Hippocampal formation (tissue), 2 donors: ENCODE data around the gene KATNAL1.

Source experiments
- DNase-seq, 2 donors: peaks; one replicate each; lab custom pipeline; 2025; lab: John Stamatoyannopoulos, UW

KATNAL1 gene

GRCh38 chr13:30307194-30307970 is at the start of gene KATNAL1:
Gene KATNAL1, minus strand, starts transcription at chr13:30307551. Its CDS starts 23,774 bp downstream, at chr13:30283777.
- DNase-seq: peak; percentile 71 to 95

- DNase-seq: no peak
Measured at GRCh38 chr13:30355839-30356238, 48.5 kb upstream of the KATNAL1 start.

DNA sequence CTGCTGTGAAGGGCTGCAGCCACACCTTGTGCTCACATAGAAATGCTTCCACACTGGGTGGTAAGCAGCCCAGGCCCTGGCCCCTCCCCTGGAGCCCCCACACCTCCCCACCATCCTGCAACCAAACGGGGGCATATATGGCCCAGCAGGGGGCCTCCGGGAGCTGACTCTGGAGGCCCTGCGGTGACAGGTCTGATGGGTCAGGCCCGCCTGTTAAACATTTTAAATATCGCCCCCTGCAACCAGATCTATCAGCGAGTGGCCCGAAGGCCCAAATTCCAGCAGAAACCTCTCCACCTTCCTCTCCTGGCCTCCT is 48.0 kb upstream of the KATNAL1 start:
- no peak for DNase-seq

DNA sequence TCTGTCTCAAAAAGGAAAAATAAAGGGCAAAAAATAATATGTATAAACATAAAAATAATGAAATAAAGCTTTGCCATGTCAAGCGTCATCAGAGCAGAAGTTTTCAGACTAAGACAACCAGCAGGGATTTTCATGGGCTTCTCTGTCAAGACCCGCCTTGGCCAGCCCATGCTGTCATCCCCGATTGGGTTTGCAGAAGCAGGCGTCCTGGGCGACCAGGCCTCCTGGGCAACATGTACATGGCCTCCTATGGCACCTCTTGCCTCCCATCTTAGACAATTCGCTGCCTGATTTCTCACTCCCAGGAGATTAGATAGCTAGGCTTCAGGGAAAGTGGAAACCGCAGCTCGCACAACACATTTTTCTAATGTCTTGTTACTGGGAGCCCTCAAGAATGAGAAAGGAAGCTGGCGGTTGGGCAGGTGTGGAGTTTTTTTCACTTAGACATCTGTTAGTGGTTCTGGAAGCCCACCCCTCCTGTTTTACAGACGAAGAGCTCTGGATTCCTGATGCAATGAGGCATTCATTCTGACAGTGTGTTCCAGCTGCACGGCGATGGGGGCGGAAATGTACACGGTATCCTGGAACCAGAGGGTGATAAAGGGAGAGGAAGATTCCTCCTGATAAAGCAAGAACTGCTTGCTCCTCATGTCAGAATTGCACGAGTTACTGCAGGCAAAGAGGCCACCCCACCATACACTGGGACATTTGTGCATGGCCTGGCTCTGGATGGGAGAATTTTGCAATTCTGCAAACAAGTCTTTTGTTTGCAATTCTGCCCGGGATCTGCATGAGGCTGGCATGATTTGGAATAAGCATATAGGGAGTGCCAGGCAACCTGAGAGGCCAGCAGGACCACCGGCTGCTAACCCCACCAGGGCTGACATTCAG is 47.4 kb upstream of the KATNAL1 start:
- no peak for DNase-seq

GRCh38 chr13:30353471-30354215 is 46.3 kb upstream of the KATNAL1 start:
- no peak for DNase-seq

DNA sequence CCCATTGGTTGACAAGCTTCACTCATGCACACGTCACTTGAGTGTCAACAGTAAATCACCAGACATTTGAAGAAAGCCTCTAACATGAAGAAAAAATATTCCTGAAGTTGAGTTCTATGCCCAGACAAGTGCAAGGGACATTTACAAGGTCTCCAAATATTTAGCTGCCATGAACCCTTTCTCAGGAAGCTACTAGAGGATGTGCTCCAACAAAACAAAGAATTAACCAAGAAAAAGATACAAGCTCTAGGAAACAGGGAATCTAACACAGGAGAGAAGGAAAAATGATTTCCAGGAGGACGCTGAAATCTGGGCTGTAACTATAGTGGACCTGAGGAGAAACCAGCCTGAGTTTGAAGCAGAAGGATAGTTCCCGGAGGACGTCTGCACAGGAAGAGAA is 45.7 kb upstream of the KATNAL1 start:
- no peak for DNase-seq

- no peak for DNase-seq
Measured at GRCh38 chr13:30352121-30352520, 44.8 kb upstream of the KATNAL1 start.

GRCh38 chr13:30346789-30347167 is 39.4 kb upstream of the KATNAL1 start:
- DNase-seq: no peak

GRCh38 chr13:30346153-30346788 is 38.9 kb upstream of the KATNAL1 start:
- DNase-seq: no peak

GRCh38 chr13:30345426-30346100 is 38.2 kb upstream of the KATNAL1 start:
- no peak for DNase-seq

- DNase-seq: peak; percentile 39 to 42
Measured at GRCh38 chr13:30341815-30342570, 34.6 kb upstream of the KATNAL1 start.

DNA sequence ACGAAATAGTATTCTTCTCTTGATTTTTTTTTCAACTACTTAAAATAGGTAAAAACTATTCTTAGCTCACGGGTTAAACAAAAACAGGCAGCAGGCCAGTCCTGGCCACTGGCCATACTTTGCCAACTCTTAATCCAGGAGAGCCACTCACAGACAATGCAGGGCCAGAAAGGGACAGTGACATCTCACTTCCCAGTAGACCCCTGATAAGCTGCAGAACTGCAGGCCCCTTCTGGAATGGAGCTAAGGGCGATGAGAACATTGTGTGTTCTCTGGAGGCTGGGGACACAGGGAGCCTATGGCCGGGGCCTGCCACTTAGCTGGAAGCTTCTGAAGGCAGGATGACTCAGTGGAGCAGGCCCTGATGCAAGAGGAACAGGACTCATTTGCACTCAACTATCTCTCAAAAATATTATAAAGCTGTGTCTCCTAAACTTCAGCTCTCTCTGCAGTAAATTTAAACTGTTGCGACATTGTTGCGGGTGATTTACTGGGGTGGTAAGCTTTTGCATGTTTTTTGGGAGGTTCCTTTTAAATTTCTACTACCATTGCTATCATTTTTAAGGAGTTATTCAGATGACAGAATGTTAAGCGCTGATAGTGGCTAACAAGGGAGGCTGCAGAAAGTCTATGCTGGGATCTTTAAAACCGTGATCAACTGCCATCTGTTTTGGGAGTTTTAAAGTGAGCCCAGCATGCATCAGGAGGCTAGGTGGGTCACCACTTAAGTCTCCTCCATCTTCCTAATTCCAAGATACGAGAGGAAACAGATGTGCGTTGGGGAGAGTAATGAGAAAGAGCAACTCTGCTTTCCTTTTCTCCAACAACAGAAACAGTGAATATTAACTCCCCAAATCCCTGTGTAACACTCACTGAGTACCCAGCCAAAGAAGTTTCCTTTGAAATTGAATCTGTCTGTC is 33.2 kb upstream of the KATNAL1 start:
- peak in 1 of 2 donors; percentile 19 for DNase-seq

DNA sequence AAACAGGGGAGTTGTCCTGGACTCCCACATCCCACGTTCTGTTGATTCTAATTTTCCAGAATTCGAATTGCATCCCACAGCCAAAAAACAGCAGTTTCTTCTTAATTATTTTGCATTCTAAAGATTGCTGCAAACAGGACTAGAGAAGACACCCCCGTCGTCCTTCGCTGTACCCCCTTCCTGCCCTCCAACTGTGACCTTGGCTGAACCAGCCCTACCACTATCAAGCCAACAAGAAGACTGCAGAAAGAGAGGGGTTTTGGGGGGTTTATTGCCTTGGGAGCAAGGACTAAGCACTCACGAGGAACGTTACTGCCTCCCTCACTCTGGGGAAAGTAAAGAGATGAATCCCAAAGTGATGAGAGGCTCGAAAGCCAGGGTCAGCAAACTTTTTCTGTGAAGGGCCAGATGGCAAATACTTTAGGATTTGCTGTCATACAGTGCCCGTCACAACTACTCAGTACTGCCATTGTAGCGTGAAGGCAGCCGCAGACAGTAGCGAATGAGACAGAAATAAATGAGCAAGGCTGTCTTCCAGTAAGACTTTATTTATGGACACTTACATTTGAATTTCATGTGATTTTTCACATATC is 32.5 kb upstream of the KATNAL1 start:
- DNase-seq: no peak

DNA sequence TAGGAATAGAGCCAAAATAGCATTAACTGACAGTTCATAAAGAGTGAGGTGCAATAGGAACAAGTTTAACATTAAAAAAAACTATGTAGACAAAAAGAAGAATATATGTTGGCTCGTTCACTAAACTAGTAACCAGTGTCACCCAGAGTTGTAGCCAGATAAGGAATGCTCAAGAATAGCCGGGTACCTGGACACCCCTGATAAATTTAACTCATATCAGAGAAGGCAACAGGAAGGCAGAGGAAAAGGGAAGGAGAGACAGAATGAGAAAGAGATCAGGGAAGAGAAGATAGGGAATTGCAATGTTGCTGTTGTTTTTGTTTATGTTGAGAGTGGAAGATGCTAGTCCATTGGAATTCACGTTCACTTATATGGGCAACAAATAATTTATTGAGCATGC is 31.6 kb upstream of the KATNAL1 start:
- no peak for DNase-seq

DNA sequence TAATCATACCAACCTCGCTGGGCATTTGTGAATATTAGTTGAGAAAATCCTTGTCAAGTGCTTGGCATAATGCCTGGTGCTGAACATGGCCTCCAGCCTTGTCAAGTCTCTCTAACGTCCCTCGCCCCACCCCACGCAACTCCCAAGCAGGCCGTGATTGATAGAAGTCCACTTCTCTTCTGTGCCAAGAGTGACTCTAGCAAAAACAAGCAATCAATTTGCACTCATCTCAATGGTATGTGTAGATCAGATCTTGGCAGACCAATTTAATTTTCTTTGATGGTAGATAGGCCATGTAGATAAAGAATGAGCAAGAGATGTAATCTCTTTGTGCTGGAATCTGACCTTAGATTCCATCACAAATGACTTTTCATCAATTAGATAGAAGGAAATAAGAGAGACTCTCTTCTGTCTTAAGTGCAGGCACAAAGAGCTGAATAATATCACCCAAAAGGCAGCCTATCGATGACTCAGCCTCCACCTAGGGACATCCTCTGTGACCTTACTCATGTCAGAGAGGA is 31.0 kb upstream of the KATNAL1 start:
- no peak for DNase-seq

GRCh38 chr13:30337061-30337610 is 29.8 kb upstream of the KATNAL1 start:
- DNase-seq: no peak

DNA sequence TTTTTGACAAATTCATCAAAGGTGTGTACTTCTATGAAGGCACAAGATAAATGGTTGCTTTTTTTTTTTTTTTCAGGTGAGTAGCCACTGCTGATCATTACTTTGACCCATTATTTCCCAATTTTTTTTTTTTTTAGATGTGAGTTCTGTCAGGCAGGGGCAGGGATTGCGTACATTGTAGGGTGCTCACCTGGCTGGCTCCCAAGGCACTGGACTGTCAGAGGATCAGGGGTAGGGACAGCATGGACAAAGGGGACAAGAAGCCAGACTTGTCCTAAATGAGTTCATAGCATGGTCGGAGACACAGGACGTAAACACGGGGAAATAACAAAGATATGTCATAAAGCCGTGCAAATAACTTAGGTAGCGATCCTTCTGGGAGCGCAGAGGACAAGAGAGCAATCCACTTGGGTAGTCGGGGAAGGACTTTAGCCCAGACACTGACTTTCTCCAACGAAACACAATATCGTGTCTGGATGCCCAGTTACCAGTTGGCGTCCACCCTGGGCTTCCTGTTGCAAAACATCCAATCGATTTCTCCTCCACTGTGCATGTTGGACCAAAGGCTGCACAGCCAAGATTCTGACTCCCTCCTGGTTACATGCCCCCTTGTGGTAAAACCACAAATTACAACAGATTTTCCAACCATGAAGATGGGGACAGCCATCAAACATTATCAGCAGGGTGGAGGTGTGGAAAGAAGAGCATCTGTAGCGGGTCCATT is 27.5 kb upstream of the KATNAL1 start:
- no peak for DNase-seq

DNA sequence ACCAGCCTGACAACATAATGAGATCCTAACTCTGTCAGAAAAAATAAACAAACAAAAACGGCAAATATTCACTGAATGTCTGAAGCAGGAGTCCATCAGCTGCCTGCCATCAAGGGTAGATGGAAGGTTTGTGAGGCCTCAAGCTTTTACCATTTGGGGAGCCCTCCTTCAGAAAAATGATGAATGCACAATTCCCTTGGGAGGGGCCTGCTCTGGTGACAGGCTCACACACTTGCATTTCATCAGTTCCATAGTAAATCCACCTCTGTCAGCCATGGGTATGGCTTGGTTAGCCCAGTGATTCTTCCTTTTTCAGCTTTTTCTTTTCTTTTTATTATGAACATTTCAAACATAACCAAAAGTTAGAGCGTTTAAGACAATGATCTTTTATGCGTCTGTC is 26.3 kb upstream of the KATNAL1 start:
- no peak for DNase-seq
